ENCODE measurements around the gene TAL2.

- TF ChIP-seq CTCF (IDR thresholded peaks at IDR 0.05) (no peak), SIN3A (IDR thresholded peaks at IDR 0.05; ENCODE audit: borderline replicate concordance, insufficient read depth, low read depth, low read length) (no peak), REST (IDR thresholded peaks at IDR 0.05; ENCODE audit: insufficient read depth in 1 of 2, low read depth in 2 of 2, low read length in 1 of 2) (no peak), POLR2AphosphoS5 (IDR thresholded peaks at IDR 0.05; ENCODE audit: low read depth, low read length) (no peak), TCF7L2 (IDR thresholded peaks at IDR 0.05; ENCODE audit: low read depth, low read length) (no peak)
Observed at GRCh38 chr9:105625088-105625487, 37.2 kb upstream of the TAL2 start.

Measured in Panc1 (cell line).